Astrocyte of the cerebellum (primary cell): ENCODE measurements around the gene TRIM61.
"Not testable (repeated sequence)": the region's sequence is repeated elsewhere in the genome, so short reads cannot be mapped to it uniquely, and the experiment has no call there.

Experiments used
- DNase-seq: peaks from one replicate; pipeline ENCODE4 v3.0.0-alpha.2; 2011; ENCODE audit warnings: low read depth
- H3K4me3 ChIP-seq: 2 replicates; pipeline ENCODE4 v1.5.1; 2011; ENCODE audit warnings: mild to moderate bottlenecking, low read depth, low read length, moderate library complexity
- in situ Hi-C: cut with HindIII; loops from 2 replicates; pipeline ENCODE4 v1.10.0; 2017; ENCODE audit warnings: low sequenced_read_pairs
- TF ChIP-seq, protein P1 (sequence below): IDR thresholded peaks from 2 replicates; pipeline ENCODE4 v1.5.1; 2012; ENCODE audit warnings: low read length, low read depth, moderate library complexity, mild to moderate bottlenecking; ENCODE audit errors: missing control alignments

Gene TRIM61

GRCh38 chr4:164931551-164932324, 45.7 kb downstream of the TRIM61 start:
- TF ChIP-seq, protein P1, sequence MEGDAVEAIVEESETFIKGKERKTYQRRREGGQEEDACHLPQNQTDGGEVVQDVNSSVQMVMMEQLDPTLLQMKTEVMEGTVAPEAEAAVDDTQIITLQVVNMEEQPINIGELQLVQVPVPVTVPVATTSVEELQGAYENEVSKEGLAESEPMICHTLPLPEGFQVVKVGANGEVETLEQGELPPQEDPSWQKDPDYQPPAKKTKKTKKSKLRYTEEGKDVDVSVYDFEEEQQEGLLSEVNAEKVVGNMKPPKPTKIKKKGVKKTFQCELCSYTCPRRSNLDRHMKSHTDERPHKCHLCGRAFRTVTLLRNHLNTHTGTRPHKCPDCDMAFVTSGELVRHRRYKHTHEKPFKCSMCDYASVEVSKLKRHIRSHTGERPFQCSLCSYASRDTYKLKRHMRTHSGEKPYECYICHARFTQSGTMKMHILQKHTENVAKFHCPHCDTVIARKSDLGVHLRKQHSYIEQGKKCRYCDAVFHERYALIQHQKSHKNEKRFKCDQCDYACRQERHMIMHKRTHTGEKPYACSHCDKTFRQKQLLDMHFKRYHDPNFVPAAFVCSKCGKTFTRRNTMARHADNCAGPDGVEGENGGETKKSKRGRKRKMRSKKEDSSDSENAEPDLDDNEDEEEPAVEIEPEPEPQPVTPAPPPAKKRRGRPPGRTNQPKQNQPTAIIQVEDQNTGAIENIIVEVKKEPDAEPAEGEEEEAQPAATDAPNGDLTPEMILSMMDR, result no peak
- in situ Hi-C loops, result no loop called here
- no peak for DNase-seq
- no peak overlapping the region for H3K4me3 ChIP-seq

DNA sequence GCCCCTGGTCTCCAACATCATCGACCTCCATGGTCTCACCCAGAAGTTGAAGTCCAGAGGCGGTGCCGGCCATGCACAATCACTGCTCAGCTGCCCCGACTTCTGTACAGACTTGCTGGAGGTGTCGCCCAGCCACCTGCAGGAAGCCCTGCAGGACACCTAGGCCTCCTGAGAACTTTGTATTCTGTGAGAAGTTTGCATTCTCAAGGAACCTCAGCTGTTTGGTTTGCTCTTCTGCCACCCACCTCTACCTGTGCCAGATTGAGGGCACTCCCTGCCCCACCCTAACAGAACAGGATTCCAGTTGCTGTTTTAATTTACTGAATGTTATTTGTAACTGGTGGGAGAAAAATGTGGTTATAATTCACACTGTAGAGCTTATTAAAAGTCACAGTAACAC, 46.8 kb downstream of the TRIM61 start:
- TF ChIP-seq, protein P1, result no peak
- DNase-seq, result no peak

GRCh38 chr4:164927101-164927500, 50.4 kb downstream of the TRIM61 start:
- DNase-seq, in situ Hi-C loops, H3K4me3 ChIP-seq: not testable (repeated sequence)

More for the DNA sequence above, 46.8 kb downstream of the TRIM61 start:
- in situ Hi-C loops, result no loop called here
- H3K4me3 ChIP-seq, result no peak overlapping the region

DNA sequence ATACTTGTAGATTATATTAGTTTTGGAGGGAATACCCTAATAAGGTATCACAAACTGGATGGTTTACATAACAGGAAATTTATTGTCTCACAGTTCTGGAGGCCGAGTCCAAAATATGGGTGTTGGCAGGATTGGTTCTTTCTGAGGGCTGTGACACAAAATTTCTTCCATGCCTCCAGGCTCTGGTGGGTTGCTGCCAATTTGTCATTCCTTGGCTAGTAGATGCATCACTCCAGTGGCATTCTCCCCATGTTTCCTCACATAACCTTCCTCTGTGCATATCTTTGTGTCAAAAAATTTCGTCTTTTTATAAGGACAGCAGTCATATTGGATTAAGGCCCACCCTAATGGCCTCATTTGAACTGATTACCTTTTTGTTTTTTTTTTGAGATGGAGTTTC, 51.2 kb downstream of the TRIM61 start:
- no peak overlapping the region for H3K4me3 ChIP-seq
- TF ChIP-seq, protein P1, result no peak
- in situ Hi-C loops, result no loop called here
- DNase-seq, result no peak

DNA sequence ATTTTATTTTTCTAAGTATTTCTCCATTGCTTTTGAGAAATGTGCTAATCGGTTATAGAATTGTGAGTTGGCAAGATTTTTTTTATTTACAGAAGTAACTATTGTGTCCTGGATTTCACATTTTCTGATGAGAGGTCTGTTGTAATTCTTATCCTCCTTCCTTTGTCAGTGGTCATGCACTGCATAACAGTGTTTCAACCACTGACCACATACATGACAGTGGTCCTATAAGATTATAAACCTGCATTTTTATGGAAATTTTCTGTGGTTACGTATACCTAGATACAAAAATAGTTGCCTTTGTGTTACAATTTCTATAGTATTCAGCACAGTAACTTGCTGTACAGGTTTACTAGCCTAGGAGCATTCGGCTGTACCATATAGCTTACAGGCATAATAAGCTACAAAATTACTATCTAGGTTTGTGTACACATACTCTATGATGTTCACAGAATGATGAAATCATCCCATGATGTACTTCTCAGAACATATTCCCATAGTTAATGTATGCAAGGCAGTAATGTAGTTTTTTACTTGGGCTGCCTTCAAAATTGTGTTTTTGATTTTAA, 52.7 kb downstream of the TRIM61 start:
- no peak for DNase-seq
- in situ Hi-C loops, result no loop called here
- TF ChIP-seq, protein P1, result no peak
- no peak overlapping the region for H3K4me3 ChIP-seq

- in situ Hi-C loops, result no loop called here
- TF ChIP-seq, protein P1, result no peak
- no peak overlapping the region for H3K4me3 ChIP-seq
- DNase-seq, result no peak
These were observed 58.5 kb downstream of the TRIM61 start for GRCh38 chr4:164918956-164919355.
